ENCODE measurements around the gene KRT5. TPM values are rescaled to one million over a fixed set of nuclear protein-coding genes. Genes with fewer than 3 reads are reported as not detected.

The KRT5 gene
- total RNA-seq, 6 experiments from 2014 or later = 0.66 TPM; not detected in 5

- H3K27ac ChIP-seq = no peak overlapping the region
- DNase-seq (no peak), ATAC-seq (no peak)
- TF ChIP-seq CTCF (IDR thresholded peaks at IDR 0.05) (no peak), POLR2A (IDR thresholded peaks at IDR 0.05) (no peak)
- H3K27me3 ChIP-seq = no peaks in the 10 kb centered on the region
- H3K4me1 ChIP-seq = no peaks in the 10 kb centered on the region
- WGBS (ENCODE audit: insufficient coverage, low coverage, low lambda C conversion rate, missing lambda C conversion rate) = 80% methylated on average over 1 of the region's 1 CpG
- H3K36me3 ChIP-seq = no peaks in the 10 kb centered on the region
- no peaks in the 10 kb centered on the region for H3K9me3 ChIP-seq
- H3K4me3 ChIP-seq = no peak overlapping the region
- intact Hi-C loops (cut with DNase I) = no loop called here
Measured at GRCh38 chr12:52487211-52487610, 33.0 kb downstream of the KRT5 start.

GRCh38 chr12:52486166-52487105, 33.8 kb downstream of the KRT5 start:
- Histone ChIP-seq H3K4me1 (no peaks in the 10 kb centered on the region), H3K36me3 (no peaks in the 10 kb centered on the region), H3K27ac (no peak overlapping the region), H3K9me3 (no peaks in the 10 kb centered on the region), H3K4me3 (no peak overlapping the region), H3K27me3 (no peaks in the 10 kb centered on the region)
- WGBS (ENCODE audit: insufficient coverage, low coverage, low lambda C conversion rate, missing lambda C conversion rate) = 64% methylated on average over 5 of the region's 5 CpGs
- DNase-seq (no peak), ATAC-seq (no peak)
- TF ChIP-seq POLR2A (IDR thresholded peaks at IDR 0.05) (no peak), CTCF (IDR thresholded peaks at IDR 0.05) (no peak)
- intact Hi-C loops (cut with DNase I) = no loop called here

GRCh38 chr12:52480073-52480472, 40.1 kb downstream of the KRT5 start:
- Histone ChIP-seq H3K27me3 (no peaks in the 10 kb centered on the region), H3K27ac (no peak overlapping the region), H3K9me3 (no peaks in the 10 kb centered on the region), H3K4me3 (no peak overlapping the region), H3K4me1 (no peaks in the 10 kb centered on the region), H3K36me3 (no peaks in the 10 kb centered on the region)
- ATAC-seq (no peak), DNase-seq (no peak)
- TF ChIP-seq POLR2A (IDR thresholded peaks at IDR 0.05) = no peak
- no peak for TF ChIP-seq CTCF (IDR thresholded peaks at IDR 0.05)
- WGBS (ENCODE audit: insufficient coverage, low coverage, low lambda C conversion rate, missing lambda C conversion rate) = 27% methylated on average over 3 of the region's 3 CpGs
- intact Hi-C loops (cut with DNase I) = no loop called here

GRCh38 chr12:52477651-52478050, 42.5 kb downstream of the KRT5 start:
- TF ChIP-seq POLR2A (IDR thresholded peaks at IDR 0.05) (no peak), CTCF (IDR thresholded peaks at IDR 0.05) (no peak)
- intact Hi-C loops (cut with DNase I) = no loop called here
- WGBS (ENCODE audit: insufficient coverage, low coverage, low lambda C conversion rate, missing lambda C conversion rate) = no CpG with 5 or more reads among the region's 2 CpGs
- ATAC-seq (no peak), DNase-seq (no peak)
- Histone ChIP-seq H3K27ac (no peak overlapping the region), H3K4me3 (no peak overlapping the region), H3K9me3 (no peaks in the 10 kb centered on the region), H3K36me3 (no peaks in the 10 kb centered on the region), H3K27me3 (no peaks in the 10 kb centered on the region), H3K4me1 (no peaks in the 10 kb centered on the region)

All from right lobe of liver (tissue), 6 donors.